ENCODE measurements around the gene IL1RAPL1.

IL1RAPL1 gene

DNA sequence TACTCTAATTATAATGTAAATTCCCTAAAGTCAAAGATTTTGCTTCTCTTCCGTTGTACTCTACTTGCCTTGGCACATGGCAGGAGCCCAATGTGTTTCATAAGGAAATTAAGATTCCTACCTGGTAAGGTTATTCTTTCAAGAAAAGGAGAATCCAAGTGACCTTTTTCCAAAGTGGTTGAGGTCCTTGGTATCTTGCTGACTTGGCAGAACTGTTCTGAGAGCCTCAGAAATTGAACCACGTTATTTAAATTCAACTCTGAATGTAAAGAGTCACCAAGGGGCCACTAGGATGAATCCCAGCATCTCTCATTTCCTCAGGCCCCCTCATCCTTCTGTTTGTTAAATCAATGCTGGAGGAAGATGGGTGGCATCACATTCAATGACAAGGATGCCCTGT, 1209.9 kb downstream of the IL1RAPL1 start:
- TF ChIP-seq ZNF274 (IDR thresholded peaks at IDR 0.05; ENCODE audit: low read depth, low read length) (no peak), SUZ12 (IDR thresholded peaks at IDR 0.05; ENCODE audit: extremely low read depth, insufficient read depth, insufficient read length) (no peak), YY1 (IDR thresholded peaks at IDR 0.05; ENCODE audit: insufficient read depth, insufficient read length) (no peak)
- no peak overlapping the region for H3K9ac ChIP-seq (ENCODE audit: insufficient read length, low read depth)
- no peaks in the 10 kb centered on the region for H3K4me1 ChIP-seq (ENCODE audit: insufficient read depth, insufficient read length)
- no peak for DNase-seq (ENCODE audit: low read depth, low spot score)
- H3K27me3 ChIP-seq (ENCODE audit: insufficient read depth, insufficient read length) = no peaks in the 10 kb centered on the region
- no peaks in the 10 kb centered on the region for H3K36me3 ChIP-seq (ENCODE audit: insufficient read depth, insufficient read length, low read length)
- H3K9me3 ChIP-seq (ENCODE audit: insufficient read depth, low read length) = no peaks in the 10 kb centered on the region
- no peak overlapping the region for H3K4me3 ChIP-seq (ENCODE audit: insufficient read length, low read depth)

DNA sequence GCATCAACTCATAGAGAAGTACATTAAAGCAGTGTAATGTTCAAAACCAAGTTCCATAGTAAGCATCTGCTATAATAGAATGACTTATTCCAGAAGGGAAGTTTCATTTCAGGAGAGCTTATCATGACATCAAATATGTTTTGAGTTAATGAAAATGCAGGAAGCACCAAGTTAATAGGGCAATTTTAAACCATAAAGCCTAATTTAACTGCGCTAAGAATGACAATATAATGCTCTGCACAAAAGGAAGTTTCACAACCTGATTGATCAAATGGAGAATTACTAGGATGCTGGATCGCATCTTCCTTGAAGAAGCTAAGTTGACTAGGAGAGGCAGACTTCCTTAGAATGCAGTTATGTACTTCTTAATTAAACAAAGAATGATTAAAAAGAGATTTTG, 1211.2 kb downstream of the IL1RAPL1 start:
- no peak for DNase-seq (ENCODE audit: low read depth, low spot score)
- Histone ChIP-seq H3K27me3 (ENCODE audit: insufficient read depth, insufficient read length) (no peaks in the 10 kb centered on the region), H3K36me3 (ENCODE audit: insufficient read depth, insufficient read length, low read length) (no peaks in the 10 kb centered on the region), H3K4me1 (ENCODE audit: insufficient read depth, insufficient read length) (no peaks in the 10 kb centered on the region), H3K9me3 (ENCODE audit: insufficient read depth, low read length) (no peaks in the 10 kb centered on the region), H3K4me3 (ENCODE audit: insufficient read length, low read depth) (no peak overlapping the region), H3K9ac (ENCODE audit: insufficient read length, low read depth) (no peak overlapping the region)
- no peak for TF ChIP-seq ZNF274 (IDR thresholded peaks at IDR 0.05; ENCODE audit: low read depth, low read length)
- no peak for TF ChIP-seq SUZ12 (IDR thresholded peaks at IDR 0.05; ENCODE audit: extremely low read depth, insufficient read depth, insufficient read length)
- TF ChIP-seq YY1 (IDR thresholded peaks at IDR 0.05; ENCODE audit: insufficient read depth, insufficient read length) = no peak

GRCh38 chrX:29813174-29813573, 1225.9 kb downstream of the IL1RAPL1 start:
- TF ChIP-seq SUZ12 (IDR thresholded peaks at IDR 0.05; ENCODE audit: extremely low read depth, insufficient read depth, insufficient read length) (no peak), YY1 (IDR thresholded peaks at IDR 0.05; ENCODE audit: insufficient read depth, insufficient read length) (no peak), ZNF274 (IDR thresholded peaks at IDR 0.05; ENCODE audit: low read depth, low read length) (no peak)
- no peak for DNase-seq (ENCODE audit: low read depth, low spot score)
- Histone ChIP-seq H3K36me3 (ENCODE audit: insufficient read depth, insufficient read length, low read length) (no peaks in the 10 kb centered on the region), H3K9me3 (ENCODE audit: insufficient read depth, low read length) (no peaks in the 10 kb centered on the region), H3K4me1 (ENCODE audit: insufficient read depth, insufficient read length) (no peaks in the 10 kb centered on the region), H3K27me3 (ENCODE audit: insufficient read depth, insufficient read length) (no peaks in the 10 kb centered on the region), H3K9ac (ENCODE audit: insufficient read length, low read depth) (no peak overlapping the region), H3K4me3 (ENCODE audit: insufficient read length, low read depth) (no peak overlapping the region)

DNA sequence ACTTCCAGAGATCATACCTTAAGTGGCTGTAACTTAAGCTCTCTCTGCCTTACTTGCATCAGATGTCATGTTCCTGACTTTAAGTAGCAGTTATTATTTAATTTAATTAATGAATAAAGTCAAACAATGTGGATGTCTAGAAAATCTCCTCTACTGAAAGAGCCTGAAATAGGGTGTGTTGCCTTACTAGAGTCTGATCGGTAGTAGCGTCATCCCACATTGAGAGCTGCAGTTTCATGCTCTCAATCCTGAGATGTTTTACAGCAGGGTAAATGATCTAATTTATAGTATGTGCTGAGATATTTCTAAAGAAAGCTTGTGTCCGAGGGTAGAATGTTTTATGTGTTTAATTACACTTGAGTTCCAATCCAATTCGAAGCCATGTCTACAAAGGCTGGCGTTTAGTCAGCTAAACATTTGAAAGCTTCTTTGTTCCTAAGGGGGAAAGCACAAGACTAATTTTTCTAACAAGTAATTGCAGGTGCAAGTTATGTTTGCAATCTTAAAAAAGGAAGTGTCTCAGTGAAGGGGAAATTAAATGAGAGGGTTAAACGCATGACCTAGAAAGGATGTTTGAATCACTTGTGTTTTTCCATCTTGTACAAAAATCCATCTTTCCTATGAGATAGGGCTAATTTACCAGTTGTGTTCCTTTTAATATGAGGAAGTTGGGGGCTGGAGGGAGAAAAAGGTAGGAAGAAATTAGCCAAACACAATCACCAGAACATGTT, 1237.1 kb downstream of the IL1RAPL1 start:
- Histone ChIP-seq H3K9ac (ENCODE audit: insufficient read length, low read depth) (no peak overlapping the region), H3K4me1 (ENCODE audit: insufficient read depth, insufficient read length) (no peaks in the 10 kb centered on the region), H3K9me3 (ENCODE audit: insufficient read depth, low read length) (no peaks in the 10 kb centered on the region), H3K27me3 (ENCODE audit: insufficient read depth, insufficient read length) (no peaks in the 10 kb centered on the region), H3K4me3 (ENCODE audit: insufficient read length, low read depth) (no peak overlapping the region), H3K36me3 (ENCODE audit: insufficient read depth, insufficient read length, low read length) (no peaks in the 10 kb centered on the region)
- DNase-seq (ENCODE audit: low read depth, low spot score) = no peak
- no peak for TF ChIP-seq YY1 (IDR thresholded peaks at IDR 0.05; ENCODE audit: insufficient read depth, insufficient read length)
- TF ChIP-seq ZNF274 (IDR thresholded peaks at IDR 0.05; ENCODE audit: low read depth, low read length) = no peak
- TF ChIP-seq SUZ12 (IDR thresholded peaks at IDR 0.05; ENCODE audit: extremely low read depth, insufficient read depth, insufficient read length) = no peak

DNA sequence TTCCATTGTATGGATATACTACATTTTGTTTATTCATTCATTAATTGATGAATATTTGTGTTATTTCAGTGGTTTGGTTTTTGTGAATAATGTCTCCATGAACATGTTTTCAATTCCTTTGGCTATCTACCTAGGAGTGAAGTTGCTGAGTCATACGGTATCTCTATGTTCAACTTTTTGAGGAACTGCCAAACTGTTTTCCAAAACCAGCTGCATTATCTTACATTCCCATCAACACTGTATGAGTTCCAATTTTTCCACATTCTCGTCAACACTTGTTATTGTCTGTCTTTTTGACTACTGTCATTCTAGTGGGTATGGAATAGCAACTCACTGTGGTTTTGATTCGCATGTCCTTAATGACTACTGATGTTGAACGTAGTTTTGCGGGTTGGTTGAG, 1239.5 kb downstream of the IL1RAPL1 start:
- H3K27me3 ChIP-seq (ENCODE audit: insufficient read depth, insufficient read length) = no peaks in the 10 kb centered on the region
- TF ChIP-seq YY1 (IDR thresholded peaks at IDR 0.05; ENCODE audit: insufficient read depth, insufficient read length) (no peak), ZNF274 (IDR thresholded peaks at IDR 0.05; ENCODE audit: low read depth, low read length) (no peak), SUZ12 (IDR thresholded peaks at IDR 0.05; ENCODE audit: extremely low read depth, insufficient read depth, insufficient read length) (no peak)
- H3K9ac ChIP-seq (ENCODE audit: insufficient read length, low read depth) = no peak overlapping the region

GRCh38 chrX:29834311-29834710, 1247.1 kb downstream of the IL1RAPL1 start:
- H3K4me3 ChIP-seq (ENCODE audit: insufficient read length, low read depth) = no peak overlapping the region
- no peaks in the 10 kb centered on the region for H3K9me3 ChIP-seq (ENCODE audit: insufficient read depth, low read length)
- no peak overlapping the region for H3K9ac ChIP-seq (ENCODE audit: insufficient read length, low read depth)
- no peak for TF ChIP-seq SUZ12 (IDR thresholded peaks at IDR 0.05; ENCODE audit: extremely low read depth, insufficient read depth, insufficient read length)
- TF ChIP-seq YY1 (IDR thresholded peaks at IDR 0.05; ENCODE audit: insufficient read depth, insufficient read length) = no peak
- TF ChIP-seq ZNF274 (IDR thresholded peaks at IDR 0.05; ENCODE audit: low read depth, low read length) = no peak
- no peaks in the 10 kb centered on the region for H3K36me3 ChIP-seq (ENCODE audit: insufficient read depth, insufficient read length, low read length)
- no peaks in the 10 kb centered on the region for H3K27me3 ChIP-seq (ENCODE audit: insufficient read depth, insufficient read length)
- DNase-seq (ENCODE audit: low read depth, low spot score) = no peak
- H3K4me1 ChIP-seq (ENCODE audit: insufficient read depth, insufficient read length) = no peaks in the 10 kb centered on the region

More for the DNA sequence above, 1239.5 kb downstream of the IL1RAPL1 start:
- Histone ChIP-seq H3K9me3 (ENCODE audit: insufficient read depth, low read length) (no peaks in the 10 kb centered on the region), H3K4me3 (ENCODE audit: insufficient read length, low read depth) (no peak overlapping the region), H3K4me1 (ENCODE audit: insufficient read depth, insufficient read length) (no peaks in the 10 kb centered on the region), H3K36me3 (ENCODE audit: insufficient read depth, insufficient read length, low read length) (no peaks in the 10 kb centered on the region)
- no peak for DNase-seq (ENCODE audit: low read depth, low spot score)

- no peak for TF ChIP-seq SUZ12 (IDR thresholded peaks at IDR 0.05; ENCODE audit: extremely low read depth, insufficient read depth, insufficient read length)
- no peak for TF ChIP-seq YY1 (IDR thresholded peaks at IDR 0.05; ENCODE audit: insufficient read depth, insufficient read length)
- no peak for TF ChIP-seq ZNF274 (IDR thresholded peaks at IDR 0.05; ENCODE audit: low read depth, low read length)
- DNase-seq (ENCODE audit: low read depth, low spot score) = no peak
- no peaks in the 10 kb centered on the region for H3K27me3 ChIP-seq (ENCODE audit: insufficient read depth, insufficient read length)
- H3K4me1 ChIP-seq (ENCODE audit: insufficient read depth, insufficient read length) = no peaks in the 10 kb centered on the region
- no peak overlapping the region for H3K4me3 ChIP-seq (ENCODE audit: insufficient read length, low read depth)
- H3K36me3 ChIP-seq (ENCODE audit: insufficient read depth, insufficient read length, low read length) = no peaks in the 10 kb centered on the region
- H3K9me3 ChIP-seq (ENCODE audit: insufficient read depth, low read length) = no peaks in the 10 kb centered on the region
- H3K9ac ChIP-seq (ENCODE audit: insufficient read length, low read depth) = no peak overlapping the region
Observed at GRCh38 chrX:29834764-29835163, 1247.5 kb downstream of the IL1RAPL1 start.

Data from NT2/D1 (cell line).